Activated CD4-positive, alpha-beta T cell treated with anti-CD3 and anti-CD28 coated beads, Interleukin-2, amount 50 U/mL, for 48 hours (primary cell): ENCODE measurements around the gene POLR2F.
"Not testable (repeated sequence)": the region's sequence is repeated elsewhere in the genome, so short reads cannot be mapped to it uniquely, and the experiment has no call there.

Experiments
- DNase-seq, 2 experiments: peaks; one replicate each; pipeline ENCODE4 v3.0.0-alpha.2; 2020

POLR2F gene

DNA sequence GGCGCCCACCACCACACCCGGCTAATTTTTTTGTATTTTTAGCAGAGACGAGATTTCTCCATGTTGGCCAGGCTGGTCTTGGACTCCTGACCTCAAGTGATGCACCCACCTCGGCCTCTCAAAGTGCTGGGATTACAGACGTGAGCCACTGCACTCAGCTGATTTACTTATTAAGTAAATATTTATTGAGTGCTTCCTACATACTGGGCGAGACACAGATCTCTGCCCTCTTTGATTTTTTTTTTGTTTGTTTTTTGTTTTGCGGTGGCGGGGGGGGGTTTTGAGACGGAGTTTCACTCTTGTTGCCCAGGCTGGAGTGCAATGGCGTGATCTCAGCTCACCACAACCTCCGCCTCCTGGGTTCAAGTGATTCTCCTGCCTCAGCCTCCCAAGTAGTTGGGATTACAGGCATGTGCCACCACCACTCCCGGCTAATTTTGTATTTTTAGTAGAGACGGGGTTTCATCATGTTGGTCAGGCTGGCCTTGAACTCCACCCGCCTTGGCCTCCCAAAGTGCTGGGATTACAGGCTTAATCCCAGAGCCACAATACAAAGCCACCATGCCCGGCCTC is 2.4 kb downstream of the POLR2F start:
- not testable (repeated sequence) for DNase-seq

DNA sequence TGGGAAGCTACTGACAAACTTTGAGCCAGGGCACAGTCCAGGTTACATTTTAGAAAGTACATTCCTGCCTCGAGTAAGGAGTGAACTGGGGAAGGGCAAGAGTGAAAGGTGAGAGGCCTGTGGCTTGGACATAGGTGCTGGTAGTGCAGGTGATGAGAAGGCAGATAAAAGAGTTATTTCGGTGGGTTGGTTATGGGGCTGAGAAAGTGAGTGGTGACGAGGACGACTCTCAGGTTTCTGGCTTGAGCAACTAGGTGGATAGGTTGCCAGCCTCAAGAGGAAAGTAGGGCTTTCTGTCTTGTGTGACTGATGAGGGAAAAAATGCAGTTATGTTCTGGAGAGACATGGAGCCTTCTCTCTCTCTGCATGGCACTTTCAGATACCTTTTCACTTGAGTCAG is 3.7 kb downstream of the POLR2F start:
- no peak for DNase-seq

DNA sequence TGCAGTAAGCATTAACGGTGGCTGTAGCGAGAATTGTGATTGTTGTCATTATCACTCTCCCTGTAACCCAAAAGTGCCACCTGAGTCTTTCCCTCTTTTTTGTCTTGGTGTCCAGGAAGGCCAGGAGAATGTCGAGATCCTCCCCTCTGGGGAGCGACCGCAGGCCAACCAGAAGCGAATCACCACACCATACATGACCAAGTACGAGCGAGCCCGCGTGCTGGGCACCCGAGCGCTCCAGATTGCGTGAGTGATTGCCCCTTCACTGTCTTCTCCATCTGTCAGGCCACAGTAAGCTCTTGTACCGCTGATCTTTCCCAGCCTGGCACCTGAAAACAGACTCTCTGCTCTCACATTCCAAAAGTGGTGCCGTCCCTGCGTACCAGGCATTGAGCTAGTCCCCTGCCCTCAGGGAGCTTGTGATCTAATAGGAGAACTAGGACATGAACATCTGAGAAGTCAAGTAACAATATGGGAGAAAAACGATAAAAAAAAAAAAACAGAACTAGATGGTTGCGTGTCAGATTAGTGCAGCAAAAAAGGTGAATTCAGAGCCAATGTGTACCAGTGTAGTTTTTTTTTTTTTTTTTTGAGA is 5.8 kb downstream of the POLR2F start:
- DNase-seq, result no peak

DNA sequence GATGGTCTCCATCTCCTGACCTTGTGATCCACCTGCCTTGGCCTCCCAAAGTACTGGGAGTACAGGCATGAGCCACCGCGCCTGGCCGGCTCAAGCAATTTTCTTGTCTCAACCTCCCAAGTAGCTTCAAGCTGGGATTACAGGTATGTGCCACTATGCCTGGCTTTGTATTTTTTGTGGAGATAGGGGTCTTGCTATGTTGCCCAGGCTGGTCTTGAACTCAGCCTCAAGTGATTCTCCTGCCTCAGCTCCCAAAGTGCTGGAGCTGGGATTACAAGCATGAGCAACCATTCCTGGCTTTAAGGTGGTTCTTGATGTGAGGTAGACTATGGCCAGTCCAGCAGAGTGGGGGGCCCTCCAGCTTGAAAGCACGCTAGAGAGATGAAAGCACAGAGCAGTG is 7.6 kb downstream of the POLR2F start:
- no peak for DNase-seq

DNA sequence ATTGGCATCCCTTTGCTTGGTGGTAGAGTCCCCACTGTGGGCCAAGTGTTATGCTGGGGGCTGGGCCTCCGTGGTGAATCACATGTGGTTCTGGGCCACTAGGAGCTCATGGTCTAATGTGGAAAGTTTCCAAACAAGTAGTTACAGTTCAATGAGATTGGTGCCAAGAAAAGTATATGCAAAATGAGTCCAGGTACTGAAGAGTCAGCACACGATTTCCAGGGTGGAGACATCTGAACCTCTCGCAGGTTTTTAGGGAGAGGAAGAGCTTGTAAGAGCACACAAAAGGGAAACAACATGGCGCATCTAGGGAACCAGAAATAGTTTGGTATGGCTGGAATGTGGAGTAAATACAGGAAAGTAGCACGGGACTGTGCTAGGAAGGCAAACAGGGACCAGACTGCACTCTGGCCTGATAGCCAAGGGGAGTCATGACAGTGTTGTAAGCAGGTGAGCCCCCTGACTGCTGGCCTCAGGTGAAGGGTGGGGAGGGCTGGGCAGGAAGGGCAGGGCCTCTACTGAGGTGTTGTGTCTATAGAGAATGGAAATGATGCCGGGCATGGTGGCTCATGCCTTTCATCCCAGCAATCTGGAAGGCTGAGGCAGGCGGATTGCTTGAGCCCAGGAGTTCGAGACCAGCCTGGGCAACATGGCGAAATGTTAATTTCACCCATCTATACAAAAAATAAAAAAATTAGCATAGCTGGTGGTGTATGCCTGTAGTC is 12.6 kb downstream of the POLR2F start:
- DNase-seq, result no peak

DNA sequence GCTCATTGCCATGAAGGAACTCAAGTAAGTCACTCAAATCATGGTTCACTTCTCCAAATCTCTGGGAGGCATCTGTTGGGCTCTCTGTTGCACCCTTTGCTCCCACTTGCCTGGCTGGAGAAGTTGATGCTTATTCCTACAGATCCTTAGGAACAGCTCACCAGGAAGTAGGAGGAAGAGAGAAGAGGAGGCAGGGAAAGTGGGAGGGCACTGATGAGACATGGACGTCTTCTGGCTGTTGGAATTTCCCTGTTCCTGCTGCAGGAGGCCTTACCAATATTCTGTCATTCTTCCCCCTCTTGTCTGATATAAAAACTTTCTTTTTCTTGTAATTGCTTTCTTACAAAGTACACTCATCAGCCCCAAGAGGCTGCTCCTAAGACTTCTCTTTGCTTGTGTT is 13.6 kb downstream of the POLR2F start:
- no peak for DNase-seq

DNA sequence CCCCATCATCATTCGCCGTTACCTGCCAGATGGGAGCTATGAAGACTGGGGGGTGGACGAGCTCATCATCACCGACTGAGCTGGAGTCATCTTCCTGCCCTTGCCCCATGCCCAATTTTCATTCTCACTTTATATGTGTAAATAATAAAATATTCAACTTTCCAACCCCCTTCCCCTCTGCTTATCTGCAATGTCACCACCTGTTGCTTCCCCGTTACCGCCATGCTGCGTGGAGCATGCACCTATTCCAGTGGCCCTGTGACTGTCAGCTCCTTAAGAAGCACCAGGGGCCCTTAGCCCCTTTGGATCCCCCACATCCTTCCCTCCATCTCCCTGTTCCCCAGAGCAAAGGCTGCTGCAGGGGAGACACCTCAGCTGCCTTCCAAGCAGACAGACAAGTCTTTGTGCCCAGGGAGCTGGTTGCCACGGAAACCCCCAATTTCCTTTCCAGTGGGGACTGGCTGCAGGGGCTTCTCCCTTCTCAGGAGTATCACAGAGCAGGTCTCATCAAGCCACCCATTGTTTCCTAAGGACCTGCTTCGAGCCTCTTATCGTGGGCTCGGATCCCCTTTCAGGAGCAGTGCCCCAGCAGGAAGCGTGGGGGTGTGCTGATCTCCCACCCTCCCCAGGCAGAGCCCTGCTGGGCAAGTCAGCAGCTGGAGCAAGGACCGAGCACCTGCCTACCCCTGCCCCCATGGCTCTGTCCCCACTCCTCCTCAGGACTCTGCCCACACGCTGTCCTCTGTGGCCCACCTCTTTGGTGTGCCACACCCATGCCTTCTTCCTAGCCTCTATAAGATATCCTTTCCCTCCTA is 14.3 kb downstream of the POLR2F start:
- DNase-seq, result no peak

DNA sequence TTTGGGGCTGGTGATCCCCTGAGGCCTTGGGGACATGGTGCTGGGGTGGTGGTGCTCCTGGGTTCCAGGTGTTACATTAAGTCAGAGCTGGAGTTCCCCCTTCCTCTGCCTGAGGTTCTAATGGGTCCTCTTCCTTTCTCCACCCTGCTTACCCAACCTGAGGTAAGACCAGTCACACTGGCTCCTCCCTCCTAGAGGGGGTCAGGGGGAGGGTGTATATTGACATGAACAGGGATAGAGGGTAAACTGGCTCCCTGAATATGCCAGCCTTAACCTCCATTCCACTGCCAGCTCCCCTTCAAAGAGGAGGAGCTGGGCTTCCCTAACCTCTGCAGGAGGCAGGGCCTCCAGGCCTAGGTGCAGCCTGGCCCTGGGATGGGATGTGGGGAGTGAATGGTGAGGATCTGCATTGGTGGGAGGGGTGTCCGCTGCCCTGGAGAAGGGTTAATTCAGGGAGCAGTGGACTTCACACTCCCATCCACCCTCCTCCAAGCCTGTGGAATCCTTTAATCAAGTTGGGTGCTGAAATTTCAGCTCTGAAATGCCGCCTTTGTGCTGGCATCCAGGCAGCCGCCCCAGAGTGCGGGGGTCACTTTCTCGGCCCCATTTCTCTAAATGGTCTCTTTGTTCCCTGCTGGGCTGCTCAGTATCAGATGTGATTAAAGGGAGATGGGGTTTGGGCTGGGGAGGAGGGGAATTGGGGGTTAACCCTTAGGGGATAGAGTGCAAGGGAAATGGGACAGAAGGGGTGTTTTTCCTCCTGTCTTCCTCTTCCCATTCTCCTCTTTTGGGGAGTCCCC is 15.2 kb downstream of the POLR2F start:
- no peak for DNase-seq

DNA sequence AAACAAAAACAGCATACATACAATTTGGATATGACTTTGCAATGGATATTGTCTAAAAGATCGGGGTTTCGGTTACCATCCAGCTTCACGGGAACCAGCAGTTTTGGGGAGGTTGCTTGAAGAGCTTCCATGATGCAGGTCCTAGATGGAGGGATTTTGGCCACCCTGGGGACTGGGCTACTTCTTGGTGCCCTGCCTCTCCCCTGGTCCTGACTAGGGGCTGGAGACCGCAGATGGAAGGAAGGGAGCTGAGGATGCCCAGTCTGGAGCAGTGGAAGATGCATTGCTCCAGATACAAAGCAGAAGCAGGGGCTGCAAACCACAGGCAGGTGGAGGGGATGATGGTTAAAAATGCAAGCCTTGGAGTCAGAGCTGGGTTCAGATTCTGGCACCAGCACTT is 17.4 kb downstream of the POLR2F start:
- no peak for DNase-seq

DNA sequence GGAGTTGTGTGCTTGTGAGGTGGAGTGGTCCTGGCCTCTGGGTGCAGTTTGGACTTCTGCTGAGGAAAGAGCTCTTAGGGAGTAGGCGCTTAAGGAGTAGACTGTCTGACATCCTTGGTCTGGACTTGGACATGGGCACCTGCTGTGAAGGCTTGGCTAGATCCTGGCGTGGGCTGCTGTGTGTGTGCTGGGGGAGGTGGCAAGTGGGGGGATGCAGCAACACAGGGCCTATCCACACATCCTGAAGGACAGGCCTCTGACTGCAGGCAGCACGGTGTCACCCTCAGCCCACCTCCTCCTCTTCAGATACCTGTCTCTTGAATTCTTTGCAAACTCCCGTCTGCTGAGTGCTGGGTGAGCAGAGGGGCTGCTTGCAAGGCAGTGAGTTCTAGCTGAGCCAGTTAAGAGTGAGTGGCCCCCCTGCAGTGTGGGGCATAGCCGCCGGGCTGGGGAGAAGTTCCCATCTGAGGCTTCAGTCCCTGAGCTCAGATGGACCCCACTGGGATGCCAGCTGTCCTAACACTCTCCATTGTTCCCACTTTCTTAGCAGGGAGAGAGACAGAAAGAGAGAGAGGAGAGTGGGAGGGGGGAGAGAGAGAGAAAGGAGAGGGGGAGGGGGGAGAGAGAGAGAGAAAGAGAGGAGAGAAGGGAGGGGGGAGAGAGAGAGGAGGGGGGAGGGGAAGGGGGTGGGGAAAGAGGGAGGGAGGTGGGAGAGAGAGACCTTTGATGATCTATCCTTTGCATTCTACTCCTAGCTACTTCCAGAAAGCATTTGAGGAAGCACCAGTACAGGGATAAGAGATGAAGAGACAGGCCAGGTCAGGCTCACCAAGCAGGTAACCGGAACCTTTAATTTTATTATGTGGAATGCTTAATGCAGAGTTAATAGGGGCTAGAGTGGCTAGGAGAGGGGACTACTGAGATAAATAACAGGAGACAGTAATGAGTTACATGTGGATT is 18.3 kb downstream of the POLR2F start:
- no peak for DNase-seq

DNA sequence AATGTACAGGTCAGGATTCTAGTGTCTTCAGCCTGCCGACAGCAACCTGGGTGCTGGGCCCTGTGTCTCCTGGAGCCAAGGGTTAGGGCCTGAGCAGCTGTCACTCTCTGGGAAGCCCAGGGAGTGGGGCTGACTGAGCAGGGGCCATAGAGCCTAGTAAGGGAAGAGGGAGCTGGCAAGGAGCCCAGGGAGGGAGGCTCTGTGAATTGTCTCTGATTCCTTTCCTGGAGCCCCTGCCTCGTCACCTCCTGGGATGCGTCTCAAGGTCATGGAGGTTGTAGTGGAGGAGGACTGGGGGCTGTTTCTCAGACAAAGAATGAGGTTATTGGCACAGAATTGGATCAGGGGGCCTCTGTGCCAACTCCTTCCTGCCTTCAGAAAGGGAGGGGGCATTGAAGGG is 19.0 kb downstream of the POLR2F start:
- DNase-seq, result no peak

DNA sequence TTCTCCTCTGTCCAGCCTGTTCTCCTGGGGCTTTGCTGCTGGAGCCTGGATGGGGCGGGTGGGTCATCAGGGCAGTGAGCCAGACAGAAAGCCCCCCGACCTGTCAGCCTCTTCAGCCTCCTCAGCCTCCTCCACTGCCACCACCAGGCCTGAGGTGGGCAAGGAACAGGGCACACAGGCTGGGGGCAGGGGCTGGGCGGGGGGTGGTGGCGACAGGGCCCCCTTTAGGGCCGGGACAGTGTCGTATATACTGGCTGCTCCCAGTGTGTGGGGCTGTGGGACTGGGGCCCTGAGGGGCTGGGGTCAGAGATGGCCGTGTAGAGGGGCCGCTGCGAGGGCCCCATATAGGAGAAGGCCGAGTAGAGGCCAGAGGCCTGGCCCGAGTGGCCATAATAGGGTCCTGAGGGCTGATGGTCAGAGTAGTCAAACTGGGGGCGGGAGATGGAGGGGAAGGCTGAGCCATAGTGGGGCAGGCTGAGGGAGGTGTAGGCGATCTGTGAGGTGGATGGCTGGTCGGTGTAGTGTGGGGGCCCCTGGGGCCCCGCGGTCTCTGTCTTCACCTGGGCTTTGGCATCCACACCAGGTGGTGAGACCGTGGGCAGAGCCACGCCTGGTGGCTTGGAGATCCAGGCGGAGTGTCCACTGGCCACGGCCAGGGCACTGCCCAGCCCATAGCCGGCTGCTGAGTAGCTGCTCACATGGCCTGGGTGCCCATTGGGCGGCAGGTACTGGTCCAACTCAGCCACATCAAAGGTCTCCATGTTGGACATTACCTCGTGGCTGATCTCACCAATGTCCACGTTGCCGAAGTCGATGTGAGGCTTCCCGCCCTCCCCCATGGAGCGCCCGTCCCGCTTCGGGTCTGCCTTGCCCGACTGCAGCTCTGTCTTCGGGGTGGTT is 20.0 kb downstream of the POLR2F start:
- DNase-seq, result no peak

DNA sequence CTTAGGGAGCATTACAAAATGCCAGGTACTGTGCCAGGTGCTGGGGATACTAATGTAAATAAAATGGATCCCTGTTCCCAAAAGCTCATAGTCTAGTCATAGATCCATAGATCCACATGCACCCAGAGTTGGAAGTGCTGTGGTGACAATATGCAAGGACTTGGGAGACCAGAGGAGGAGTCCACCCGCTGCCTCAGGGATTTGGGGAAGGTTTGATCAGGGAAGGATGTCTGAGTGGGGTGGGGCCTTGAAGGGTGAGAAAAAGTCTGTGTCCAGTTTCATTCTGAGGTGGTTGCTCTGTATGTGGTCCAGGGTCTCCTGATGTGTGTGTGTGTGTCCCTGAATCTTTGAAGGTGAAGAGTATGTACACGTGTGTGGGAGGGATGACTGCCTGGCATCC is 21.7 kb downstream of the POLR2F start:
- DNase-seq, result no peak

DNA sequence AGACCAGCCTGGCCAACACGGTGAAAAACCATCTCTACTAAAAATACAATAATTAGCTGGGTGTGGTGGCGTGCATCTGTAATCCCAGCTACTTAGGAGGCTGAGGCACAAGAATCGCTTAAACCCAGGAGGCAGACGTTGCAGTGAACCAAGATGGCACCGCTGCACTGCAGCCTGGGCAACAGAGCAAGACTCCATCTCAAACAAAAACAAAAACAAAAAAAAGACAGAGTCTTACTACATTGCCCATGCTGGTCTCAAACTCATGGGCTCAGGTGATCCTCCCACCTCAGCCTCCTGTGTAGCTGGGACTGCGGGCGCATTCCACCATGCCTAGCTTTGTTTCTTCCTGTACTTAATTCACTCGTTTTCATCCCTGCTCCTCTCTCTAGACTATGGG is 22.5 kb downstream of the POLR2F start:
- DNase-seq, result not testable (repeated sequence)

DNA sequence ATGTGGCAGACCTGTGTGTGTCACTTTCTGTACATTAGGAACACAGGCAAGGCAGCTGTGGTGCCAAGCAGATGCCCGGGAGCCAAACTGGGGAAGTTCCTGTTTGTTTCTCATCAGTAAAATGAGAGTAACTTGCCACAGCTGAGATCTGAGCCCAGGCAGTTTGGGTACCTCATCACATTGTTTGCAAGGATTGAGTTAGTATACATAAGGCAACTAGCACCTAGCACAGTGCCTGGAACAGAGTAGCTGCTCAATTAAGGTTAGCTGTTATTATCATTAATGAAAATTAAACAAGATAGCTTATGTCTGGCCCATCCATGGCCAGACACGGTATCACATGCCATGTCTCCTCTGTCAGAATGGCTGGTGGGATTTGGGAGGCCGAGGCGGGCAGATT is 23.0 kb downstream of the POLR2F start:
- no peak for DNase-seq

DNA sequence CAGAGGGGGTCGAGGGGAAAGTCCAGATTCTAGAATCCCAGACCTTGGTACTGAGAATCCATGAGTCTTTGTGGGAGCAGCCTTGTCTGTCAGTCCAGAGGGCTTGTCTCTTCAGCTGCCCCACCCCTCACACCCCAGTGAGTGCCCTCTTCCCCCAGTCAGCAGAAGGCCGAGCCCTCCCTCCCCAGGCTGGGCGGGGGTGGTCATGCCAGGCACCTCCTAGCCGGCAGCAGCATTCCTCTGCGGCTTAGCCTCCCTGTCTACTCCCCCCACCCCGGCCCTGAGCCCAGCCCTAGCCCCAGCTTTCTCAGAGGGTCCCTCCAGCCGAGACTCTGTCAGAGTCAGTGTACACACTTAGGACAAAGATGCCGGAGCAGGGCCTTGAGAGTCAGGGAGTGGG is 26.3 kb downstream of the POLR2F start:
- no peak for DNase-seq

DNA sequence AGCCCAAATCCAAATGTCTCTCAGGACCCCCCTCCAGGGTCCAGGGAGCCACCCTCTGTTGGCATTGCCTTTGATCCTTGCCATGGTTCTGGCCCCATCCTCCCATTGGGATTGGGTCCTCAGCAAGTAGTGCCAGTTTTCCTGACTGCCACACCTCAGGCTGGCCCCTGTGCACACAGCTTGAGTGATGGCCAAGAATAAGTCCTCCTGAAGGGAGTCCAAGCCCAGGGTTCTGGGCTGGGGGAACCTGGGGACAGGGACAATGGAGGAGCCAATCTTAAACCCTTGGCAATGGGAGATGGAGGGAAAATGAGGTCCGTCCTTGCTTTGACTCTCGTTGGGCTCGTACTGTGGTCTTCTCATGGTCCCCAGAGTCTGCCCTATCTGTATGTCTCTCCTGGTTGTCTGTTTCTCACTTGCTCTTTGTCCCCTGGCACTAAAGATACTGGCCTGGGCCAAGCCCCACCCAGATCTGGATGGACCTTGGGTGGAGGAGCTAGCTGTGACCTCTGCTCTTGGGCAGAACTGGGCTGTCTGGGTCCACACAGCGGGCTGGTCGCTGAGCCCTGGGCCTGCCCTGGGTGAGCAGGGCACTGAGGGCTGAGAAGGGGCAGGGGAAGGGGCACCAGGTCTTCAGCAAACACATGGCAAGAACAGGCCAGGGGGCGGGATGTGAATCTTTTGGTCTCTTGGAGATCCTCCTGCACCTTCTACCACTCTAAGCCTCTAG is 27.9 kb downstream of the POLR2F start:
- DNase-seq, result no peak

DNA sequence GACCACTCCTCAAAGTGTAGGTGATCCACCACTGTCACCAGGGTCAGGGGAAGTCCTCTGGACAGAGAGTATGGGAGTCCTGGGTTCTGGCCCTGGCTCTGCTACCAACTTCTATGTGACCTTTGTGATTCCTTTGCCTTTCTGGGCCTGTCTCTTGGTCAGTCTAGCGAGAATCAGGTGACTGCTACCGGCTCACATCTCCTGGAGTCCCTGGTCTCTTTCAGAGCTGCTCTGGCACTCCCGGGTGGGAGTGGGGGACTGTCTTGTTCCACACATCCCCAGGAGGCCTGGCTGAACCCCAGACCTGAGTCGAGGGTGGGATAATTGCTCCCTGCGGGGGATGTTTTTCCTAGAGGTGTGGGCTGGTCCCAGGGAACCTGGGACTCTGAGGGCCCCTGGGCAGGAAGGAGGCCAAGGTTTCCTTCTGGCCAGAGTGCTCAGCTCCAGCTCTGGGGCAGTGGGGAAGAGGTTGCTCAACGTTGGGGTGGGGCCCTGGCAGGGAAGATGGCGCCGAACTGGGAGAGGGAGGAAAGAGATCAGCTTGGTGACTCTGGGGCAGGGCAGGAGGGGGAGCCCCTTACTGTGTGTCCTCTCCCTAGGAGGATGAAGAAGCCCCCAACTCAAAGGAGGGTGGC is 28.8 kb downstream of the POLR2F start:
- no peak for DNase-seq
